HL-60 (cell line): ENCODE data around the gene HSPA1L.
"Not testable (repeated sequence)": the region's sequence is repeated elsewhere in the genome, so short reads cannot be mapped to it uniquely, and the experiment has no call there.

Experiments
- DNase-seq, 2 experiments: peaks; one replicate each; pipeline ENCODE4 v3.0.0-alpha.2; 2010 to 2020; ENCODE audit warnings: low read depth in 1 of 2, low spot score in 1 of 2
- H3K27ac ChIP-seq: fragments of 250-450 bp; sonication (Bioruptor Pico); replicated peaks from 2 replicates; pipeline ENCODE4 v1.5.1; 2020; ENCODE audit warnings: mild to moderate bottlenecking, moderate library complexity
- H3K27me3 ChIP-seq: fragments of 250-450 bp; sonication (Bioruptor Pico); 2 replicates; pipeline ENCODE4 v1.5.1; 2021; ENCODE audit warnings: mild to moderate bottlenecking, moderate library complexity; ENCODE audit not compliant: insufficient read depth, poor library complexity, severe bottlenecking
- H3K4me3 ChIP-seq: replicated peaks from 2 replicates; pipeline ENCODE4 v1.5.1; 2011; ENCODE audit warnings: mild to moderate bottlenecking, control low read depth, low read length; ENCODE audit not compliant: insufficient read depth
- GABPA ChIP-seq: IDR thresholded peaks from 2 replicates; pipeline ENCODE4 v1.6.1; 2012; ENCODE audit warnings: low read depth
- POLR2AphosphoS5 ChIP-seq: IDR thresholded peaks from 2 replicates; pipeline ENCODE4 v1.6.1; 2012; ENCODE audit warnings: low read depth
- REST ChIP-seq: IDR thresholded peaks from 2 replicates; pipeline ENCODE4 v1.6.1; 2012; ENCODE audit warnings: low read depth; ENCODE audit not compliant: insufficient replicate concordance
- SPI1 ChIP-seq: IDR thresholded peaks from 2 replicates; pipeline ENCODE4 v1.6.1; 2012; ENCODE audit warnings: low read depth, mild to moderate bottlenecking, borderline replicate concordance
- TF ChIP-seq, protein P1 (sequence below): IDR thresholded peaks from one replicate; pipeline ENCODE4 v1.5.1; 2011; ENCODE audit warnings: low read length, control low read depth, inconsistent platforms; ENCODE audit not compliant: insufficient read depth

Gene HSPA1L

GRCh38 chr6:31821301-31822035, 6.4 kb upstream of the HSPA1L start:
- DNase-seq, result peak in 1 of 2 experiments; percentile 51
- no peaks in the 10 kb centered on the region for H3K27me3 ChIP-seq
- H3K4me3 ChIP-seq, result peak overlapping the region; percentile 47
- TF ChIP-seq POLR2AphosphoS5 (no peak; the same call in 1 of the 2 replicates), SPI1 (no peak), GABPA (no peak), REST (no peak)
- TF ChIP-seq, protein P1, sequence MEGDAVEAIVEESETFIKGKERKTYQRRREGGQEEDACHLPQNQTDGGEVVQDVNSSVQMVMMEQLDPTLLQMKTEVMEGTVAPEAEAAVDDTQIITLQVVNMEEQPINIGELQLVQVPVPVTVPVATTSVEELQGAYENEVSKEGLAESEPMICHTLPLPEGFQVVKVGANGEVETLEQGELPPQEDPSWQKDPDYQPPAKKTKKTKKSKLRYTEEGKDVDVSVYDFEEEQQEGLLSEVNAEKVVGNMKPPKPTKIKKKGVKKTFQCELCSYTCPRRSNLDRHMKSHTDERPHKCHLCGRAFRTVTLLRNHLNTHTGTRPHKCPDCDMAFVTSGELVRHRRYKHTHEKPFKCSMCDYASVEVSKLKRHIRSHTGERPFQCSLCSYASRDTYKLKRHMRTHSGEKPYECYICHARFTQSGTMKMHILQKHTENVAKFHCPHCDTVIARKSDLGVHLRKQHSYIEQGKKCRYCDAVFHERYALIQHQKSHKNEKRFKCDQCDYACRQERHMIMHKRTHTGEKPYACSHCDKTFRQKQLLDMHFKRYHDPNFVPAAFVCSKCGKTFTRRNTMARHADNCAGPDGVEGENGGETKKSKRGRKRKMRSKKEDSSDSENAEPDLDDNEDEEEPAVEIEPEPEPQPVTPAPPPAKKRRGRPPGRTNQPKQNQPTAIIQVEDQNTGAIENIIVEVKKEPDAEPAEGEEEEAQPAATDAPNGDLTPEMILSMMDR, result no peak
- H3K27ac ChIP-seq, result peak overlapping the region; percentile 75

DNA sequence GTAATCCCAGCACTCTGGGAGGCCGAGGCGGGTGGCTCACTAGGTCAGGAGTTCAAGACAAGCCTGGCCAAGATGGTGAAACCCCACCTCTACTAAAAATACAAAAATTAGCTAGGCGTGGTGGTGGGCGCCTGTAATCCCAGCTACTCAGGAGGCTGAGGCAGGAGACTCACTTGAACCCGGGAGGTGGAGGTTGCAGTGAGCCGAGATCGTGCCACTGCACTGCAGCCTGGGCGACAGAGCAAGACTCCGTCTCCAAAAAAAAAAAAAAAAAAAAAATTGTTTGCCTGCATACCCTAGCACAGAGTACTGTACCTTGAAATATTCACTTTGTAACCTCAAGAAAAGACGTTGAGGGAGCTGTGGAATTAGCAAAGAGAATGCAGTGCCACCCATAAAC, 5.3 kb upstream of the HSPA1L start:
- DNase-seq, H3K27ac ChIP-seq, H3K4me3 ChIP-seq, H3K27me3 ChIP-seq: not testable (repeated sequence)

DNA sequence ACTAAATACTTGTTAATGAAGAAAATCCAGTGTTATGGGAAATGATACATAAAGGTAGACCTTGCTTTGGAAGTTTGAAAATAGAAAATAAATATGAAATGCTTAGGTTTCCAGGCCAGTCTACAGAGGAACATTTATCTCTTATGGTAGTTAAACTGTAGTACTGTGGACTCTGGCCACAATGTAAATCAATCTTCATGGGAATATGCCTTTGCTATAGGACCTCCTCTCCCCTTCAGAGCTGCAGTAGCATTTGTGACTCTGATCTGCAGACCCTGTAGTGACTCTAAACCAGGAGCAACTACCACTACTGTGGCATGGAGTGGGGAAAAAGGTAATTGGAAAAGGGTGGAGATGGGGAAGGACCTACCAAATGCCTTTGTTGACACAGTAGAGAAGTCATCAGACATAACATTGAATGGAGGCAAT, 4.8 kb upstream of the HSPA1L start:
- Histone ChIP-seq H3K4me3 (no peak overlapping the region), H3K27me3 (no peaks in the 10 kb centered on the region), H3K27ac (no peak overlapping the region)
- no peak for TF ChIP-seq POLR2AphosphoS5
- TF ChIP-seq, protein P1, result no peak
- no peak for DNase-seq

GRCh38 chr6:31817929-31818511, 2.9 kb upstream of the HSPA1L start:
- not testable (repeated sequence) for H3K4me3 ChIP-seq, H3K27me3 ChIP-seq, DNase-seq
- peak overlapping the region; percentile 85 for H3K27ac ChIP-seq

GRCh38 chr6:31817133-31817928, 2.2 kb upstream of the HSPA1L start:
- not testable (repeated sequence) for DNase-seq, H3K27me3 ChIP-seq
- H3K27ac ChIP-seq, result peak overlapping the region; percentile 85
- peak overlapping the region; percentile 32; the same call in 1 of the 2 replicates for H3K4me3 ChIP-seq

DNA sequence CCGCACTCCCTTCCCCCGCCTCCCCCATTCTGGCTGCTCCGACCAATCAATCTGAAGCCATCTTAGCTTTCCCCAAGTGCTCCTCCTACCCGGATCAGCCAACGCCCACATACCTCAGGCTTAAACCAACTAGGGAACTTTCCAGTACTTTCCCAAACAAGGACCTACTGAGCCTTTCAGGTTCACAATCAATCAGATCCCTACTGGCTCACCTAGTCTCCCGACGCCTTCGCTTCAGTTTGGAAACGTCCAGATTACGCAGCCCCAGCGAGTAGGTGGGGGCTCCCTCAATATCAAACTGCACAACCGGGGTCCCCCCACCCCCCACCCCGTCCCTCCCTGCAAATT, 432 bp downstream of the HSPA1L start:
- Histone ChIP-seq H3K27ac (no peak overlapping the region), H3K4me3 (no peak overlapping the region), H3K27me3 (no peaks in the 10 kb centered on the region)
- TF ChIP-seq REST (no peak), POLR2AphosphoS5 (no peak), SPI1 (no peak), GABPA (no peak)
- TF ChIP-seq, protein P1, result no peak
- DNase-seq, result peak in 1 of 2 experiments; percentile 26
